Stimulated activated CD8-positive, alpha-beta memory T cell treated with anti-CD3 and anti-CD28 coated beads, Interleukin-2, amount 100 ng/mL, for 1 hour (primary cell): Measurements from ENCODE around the gene ZFAND2A.
"Not testable (repeated sequence)": the region's sequence is repeated elsewhere in the genome, so short reads cannot be mapped to it uniquely, and the experiment has no call there.

ENCODE experiments used
- DNase-seq, 2 donors: peaks; one replicate each; pipeline ENCODE4 v3.0.0-alpha.2; 2020; ENCODE audit warnings: low read depth in 2 of 2

ZFAND2A gene

GRCh38 chr7:1124816-1125602 is 35.0 kb downstream of the ZFAND2A start:
- DNase-seq, result no peak

- DNase-seq, result no peak
Observed at GRCh38 chr7:1124164-1124563, 35.8 kb downstream of the ZFAND2A start.

GRCh38 chr7:1123715-1124114 is 36.3 kb downstream of the ZFAND2A start:
- no peak for DNase-seq

GRCh38 chr7:1122832-1123501 is 37.0 kb downstream of the ZFAND2A start:
- DNase-seq, result no peak

- DNase-seq, result no peak
Observed at GRCh38 chr7:1121886-1122831, 37.8 kb downstream of the ZFAND2A start.

- DNase-seq, result no peak
Observed at GRCh38 chr7:1121476-1121875, 38.5 kb downstream of the ZFAND2A start.

GRCh38 chr7:1120791-1121190 is 39.2 kb downstream of the ZFAND2A start:
- DNase-seq, result no peak

- no peak for DNase-seq
Observed at GRCh38 chr7:1119201-1119600, 40.8 kb downstream of the ZFAND2A start.

GRCh38 chr7:1117321-1117928 is 42.6 kb downstream of the ZFAND2A start:
- no peak for DNase-seq

GRCh38 chr7:1116383-1117008 is 43.5 kb downstream of the ZFAND2A start:
- DNase-seq, result not testable (repeated sequence)

GRCh38 chr7:1115171-1116045 is 44.6 kb downstream of the ZFAND2A start:
- DNase-seq, result not testable (repeated sequence)

GRCh38 chr7:1114505-1114904 is 45.5 kb downstream of the ZFAND2A start:
- no peak for DNase-seq

GRCh38 chr7:1114088-1114487 is 45.9 kb downstream of the ZFAND2A start:
- no peak for DNase-seq

GRCh38 chr7:1113548-1113885 is 46.5 kb downstream of the ZFAND2A start:
- DNase-seq, result no peak

- DNase-seq, result no peak
Observed at GRCh38 chr7:1112625-1113547, 47.1 kb downstream of the ZFAND2A start.

- DNase-seq, result no peak
Observed at GRCh38 chr7:1112109-1112508, 47.9 kb downstream of the ZFAND2A start.

- DNase-seq, result no peak
Observed at GRCh38 chr7:1111156-1111555, 48.8 kb downstream of the ZFAND2A start.

GRCh38 chr7:1110358-1110757 is 49.6 kb downstream of the ZFAND2A start:
- no peak for DNase-seq

GRCh38 chr7:1109581-1110310 is 50.2 kb downstream of the ZFAND2A start:
- DNase-seq, result no peak
